Karpas-422 (cell line): ENCODE measurements around the gene MED13L. TPM values are rescaled to one million over a fixed set of nuclear protein-coding genes. Genes with fewer than 3 reads are reported as not detected.
A peak's percentile ranks its signal among the peaks of the same experiment; 100 is the strongest.

Experiments used
- DNase-seq: peaks from one replicate; pipeline ENCODE4 v3.0.0-alpha.2; 2015
- H2AFZ ChIP-seq: fragments of 200-600 bp; sonication (generic); 2 replicates; pipeline ENCODE4 v1.6.1; 2014; ENCODE audit warnings: antibody characterized with exemption, low read length, mixed read lengths
- H3K27ac ChIP-seq: fragments of 200-600 bp; sonication (generic); 2 replicates; pipeline ENCODE4 v1.5.1; 2014; ENCODE audit warnings: mild to moderate bottlenecking, low read length, moderate library complexity
- H3K27me3 ChIP-seq: fragments of 200-600 bp; sonication (generic); 2 replicates; pipeline ENCODE4 v1.6.1; 2014; ENCODE audit warnings: low read length, mixed read lengths
- H3K36me3 ChIP-seq: fragments of 200-600 bp; sonication (generic); 2 replicates; pipeline ENCODE4 v1.6.1; 2014; ENCODE audit warnings: low read length, mixed read lengths; ENCODE audit not compliant: insufficient read depth
- H3K4me1 ChIP-seq: fragments of 200-600 bp; sonication (generic); 2 replicates; pipeline ENCODE4 v1.6.1; 2014; ENCODE audit warnings: mild to moderate bottlenecking, low read length, mixed read lengths
- H3K4me2 ChIP-seq: fragments of 200-600 bp; sonication (generic); 2 replicates; pipeline ENCODE4 v1.6.1; 2014; ENCODE audit warnings: low read length, low read depth, mild to moderate bottlenecking; ENCODE audit not compliant: poor library complexity, severe bottlenecking
- H3K4me3 ChIP-seq: fragments of 200-600 bp; sonication (generic); 2 replicates; pipeline ENCODE4 v1.5.1; 2014; ENCODE audit warnings: mild to moderate bottlenecking, antibody characterized with exemption, low read length, mixed read lengths
- H3K79me2 ChIP-seq: fragments of 200-600 bp; sonication (generic); 2 replicates; pipeline ENCODE4 v1.6.1; 2014; ENCODE audit warnings: mild to moderate bottlenecking, low read length, mixed read lengths
- H3K9ac ChIP-seq: fragments of 200-600 bp; sonication (generic); 2 replicates; pipeline ENCODE4 v1.6.0; 2014; ENCODE audit warnings: low read length
- H3K9me2 ChIP-seq: fragments of 200-600 bp; sonication (generic), shearing (Covaris generic); replicated peaks from 2 replicates; pipeline ENCODE4 v1.6.0; 2014; ENCODE audit warnings: mild to moderate bottlenecking, low read length, moderate library complexity; ENCODE audit not compliant: insufficient read depth
- H3K9me3 ChIP-seq: fragments of 300-700, 200-600 bp; sonication (generic); 2 replicates; pipeline ENCODE4 v1.6.1; 2014; ENCODE audit warnings: low read length, mixed read lengths
- H4K20me1 ChIP-seq: fragments of 200-600 bp; sonication (generic); 2 replicates; pipeline ENCODE4 v1.6.1; 2014; ENCODE audit warnings: mild to moderate bottlenecking, antibody characterized with exemption, low read length, low read depth; ENCODE audit not compliant: insufficient read depth
- total RNA-seq: library from RNA; depleted of rRNA; stranded (reverse); fragments of >200 nt; shearing (Covaris generic); gene quantifications from 2 replicates; pipeline ENCODE4 v1.2.3, GENCODE V29; 2014; ENCODE audit warnings: low replicate concordance

MED13L gene
- total RNA-seq, 1 experiment from 2014 or later: 37.5 TPM

- Histone ChIP-seq H3K9ac (no peak overlapping the region), H3K79me2 (no peaks in the 10 kb centered on the region), H3K27ac (no peak overlapping the region), H3K4me2 (no peak overlapping the region), H3K9me2 (no peaks in the 10 kb centered on the region), H3K36me3 (no peaks in the 10 kb centered on the region), H3K27me3 (no peaks in the 10 kb centered on the region), H3K4me3 (no peak overlapping the region), H3K9me3 (no peaks in the 10 kb centered on the region), H2AFZ (no peak overlapping the region), H4K20me1 (no peaks in the 10 kb centered on the region), H3K4me1 (no peaks in the 10 kb centered on the region)
- DNase-seq: peak; percentile 45
These were observed 330.4 kb downstream of the MED13L start for GRCh38 chr12:115946867-115947695.

- no peak for DNase-seq
- H3K79me2 ChIP-seq: no peaks in the 10 kb centered on the region
- no peaks in the 10 kb centered on the region for H3K9me2 ChIP-seq
- no peaks in the 10 kb centered on the region for H4K20me1 ChIP-seq
- H3K9ac ChIP-seq: no peak overlapping the region
- no peak overlapping the region for H3K27ac ChIP-seq
- no peak overlapping the region for H2AFZ ChIP-seq
- no peaks in the 10 kb centered on the region for H3K4me1 ChIP-seq
- no peaks in the 10 kb centered on the region for H3K9me3 ChIP-seq
- H3K36me3 ChIP-seq: no peaks in the 10 kb centered on the region
- no peak overlapping the region for H3K4me3 ChIP-seq
- no peak overlapping the region for H3K4me2 ChIP-seq
- H3K27me3 ChIP-seq: no peaks in the 10 kb centered on the region
These were observed 331.4 kb downstream of the MED13L start for GRCh38 chr12:115946092-115946491.

GRCh38 chr12:115945491-115945885 is 332.0 kb downstream of the MED13L start:
- Histone ChIP-seq H3K9me3 (no peaks in the 10 kb centered on the region), H3K4me2 (no peak overlapping the region)
- peak; percentile 11 for DNase-seq

GRCh38 chr12:115944837-115945490 is 332.5 kb downstream of the MED13L start:
- no peaks in the 10 kb centered on the region for H3K4me1 ChIP-seq
- H4K20me1 ChIP-seq: no peaks in the 10 kb centered on the region
- H3K4me2 ChIP-seq: no peak overlapping the region
- no peak overlapping the region for H3K9ac ChIP-seq
- H3K27me3 ChIP-seq: no peaks in the 10 kb centered on the region
- H3K9me2 ChIP-seq: no peaks in the 10 kb centered on the region
- no peak overlapping the region for H3K27ac ChIP-seq
- H3K36me3 ChIP-seq: no peaks in the 10 kb centered on the region
- H2AFZ ChIP-seq: no peak overlapping the region
- H3K9me3 ChIP-seq: no peaks in the 10 kb centered on the region
- H3K4me3 ChIP-seq: no peak overlapping the region
- DNase-seq: peak; percentile 32
- H3K79me2 ChIP-seq: no peaks in the 10 kb centered on the region

More at GRCh38 chr12:115945491-115945885, 332.0 kb downstream of the MED13L start:
- no peaks in the 10 kb centered on the region for H3K9me2 ChIP-seq
- no peaks in the 10 kb centered on the region for H3K27me3 ChIP-seq
- H3K4me1 ChIP-seq: no peaks in the 10 kb centered on the region
- no peak overlapping the region for H3K27ac ChIP-seq
- H3K4me3 ChIP-seq: no peak overlapping the region
- no peaks in the 10 kb centered on the region for H3K36me3 ChIP-seq
- H4K20me1 ChIP-seq: no peaks in the 10 kb centered on the region
- no peaks in the 10 kb centered on the region for H3K79me2 ChIP-seq
- no peak overlapping the region for H2AFZ ChIP-seq
- no peak overlapping the region for H3K9ac ChIP-seq

GRCh38 chr12:115944392-115944742 is 333.1 kb downstream of the MED13L start:
- no peaks in the 10 kb centered on the region for H3K27me3 ChIP-seq
- no peaks in the 10 kb centered on the region for H3K9me3 ChIP-seq
- no peak overlapping the region for H2AFZ ChIP-seq
- H4K20me1 ChIP-seq: no peaks in the 10 kb centered on the region
- H3K9me2 ChIP-seq: no peaks in the 10 kb centered on the region
- no peak overlapping the region for H3K4me2 ChIP-seq
- DNase-seq: no peak
- no peak overlapping the region for H3K27ac ChIP-seq
- no peaks in the 10 kb centered on the region for H3K79me2 ChIP-seq
- H3K4me1 ChIP-seq: no peaks in the 10 kb centered on the region
- H3K4me3 ChIP-seq: no peak overlapping the region
- H3K36me3 ChIP-seq: no peaks in the 10 kb centered on the region
- H3K9ac ChIP-seq: no peak overlapping the region

GRCh38 chr12:115943630-115944391 is 333.7 kb downstream of the MED13L start:
- Histone ChIP-seq H3K27ac (no peak overlapping the region), H3K9me3 (no peaks in the 10 kb centered on the region; the same call in 1 of the 2 replicates), H3K9me2 (no peaks in the 10 kb centered on the region), H3K4me2 (no peak overlapping the region), H2AFZ (no peak overlapping the region), H4K20me1 (no peaks in the 10 kb centered on the region), H3K79me2 (no peaks in the 10 kb centered on the region), H3K36me3 (no peaks in the 10 kb centered on the region), H3K4me1 (no peaks in the 10 kb centered on the region), H3K9ac (no peak overlapping the region), H3K27me3 (no peaks in the 10 kb centered on the region), H3K4me3 (no peak overlapping the region)
- DNase-seq: peak; percentile 16

GRCh38 chr12:115943310-115943629 is 334.2 kb downstream of the MED13L start:
- no peaks in the 10 kb centered on the region for H3K79me2 ChIP-seq
- no peaks in the 10 kb centered on the region for H3K27me3 ChIP-seq
- H2AFZ ChIP-seq: no peak overlapping the region
- H3K9me2 ChIP-seq: no peaks in the 10 kb centered on the region
- H3K9ac ChIP-seq: no peak overlapping the region
- no peaks in the 10 kb centered on the region for H4K20me1 ChIP-seq
- no peak overlapping the region for H3K27ac ChIP-seq
- peak; percentile 0 for DNase-seq
- no peaks in the 10 kb centered on the region for H3K36me3 ChIP-seq
- no peak overlapping the region for H3K4me3 ChIP-seq
- no peaks in the 10 kb centered on the region; the same call in 1 of the 2 replicates for H3K9me3 ChIP-seq
- no peaks in the 10 kb centered on the region for H3K4me1 ChIP-seq
- no peak overlapping the region for H3K4me2 ChIP-seq

- Histone ChIP-seq H3K27me3 (no peaks in the 10 kb centered on the region), H3K9ac (no peak overlapping the region), H3K79me2 (no peaks in the 10 kb centered on the region), H2AFZ (no peak overlapping the region), H4K20me1 (no peaks in the 10 kb centered on the region), H3K4me3 (no peak overlapping the region), H3K9me3 (no peaks in the 10 kb centered on the region; the same call in 1 of the 2 replicates), H3K9me2 (no peaks in the 10 kb centered on the region), H3K4me2 (no peak overlapping the region), H3K27ac (no peak overlapping the region), H3K36me3 (no peaks in the 10 kb centered on the region), H3K4me1 (no peaks in the 10 kb centered on the region)
- peak; percentile 28 for DNase-seq
These were observed 335.1 kb downstream of the MED13L start for GRCh38 chr12:115942346-115942745.
